Activated T-helper 1 cell treated with anti-CD3 and anti-CD28 coated beads, Interleukin-12 subunit alpha, Interleukin-12 subunit beta, Interleukin-2, Interleukin-4 antibody, amounts not matched to agents 30 ng/mL and 10 ng/mL and 1 ng/mL, durations not matched to agents 14 hours and 24 hours and 36 hours (primary cell): ENCODE measurements around the gene SLC6A19. TPM values are rescaled to one million over a fixed set of nuclear protein-coding genes. Genes with fewer than 3 reads are reported as not detected.

Source experiments
- DNase-seq: peaks from one replicate; pipeline ENCODE4 v3.0.0; 2021; ENCODE audit warnings: low spot score
- H3K27ac Mint-ChIP-seq: one replicate; pipeline ENCODE4 v1.8.0; 2021; ENCODE audit warnings: mild to moderate bottlenecking, mixed read lengths
- H3K27me3 Mint-ChIP-seq: one replicate; pipeline ENCODE4 v1.8.0; 2022; ENCODE audit warnings: mild to moderate bottlenecking, moderate library complexity, mixed read lengths; ENCODE audit not compliant: insufficient read depth
- H3K36me3 Mint-ChIP-seq: one replicate; pipeline ENCODE4 v1.8.0; 2021; ENCODE audit warnings: low read depth, mixed read lengths
- H3K4me1 Mint-ChIP-seq: one replicate; pipeline ENCODE4 v1.8.0; 2021; ENCODE audit warnings: low read depth, mixed read lengths
- H3K4me3 Mint-ChIP-seq: one replicate; pipeline ENCODE4 v1.8.0; 2021; ENCODE audit warnings: mild to moderate bottlenecking, moderate library complexity, mixed read lengths
- H3K9me3 Mint-ChIP-seq: one replicate; pipeline ENCODE4 v1.8.0; 2021; ENCODE audit warnings: mixed read lengths
- intact Hi-C: fragments of 100-400 bp; cut with micrococcal nuclease; formaldehyde crosslinking; loops from one replicate; pipeline ENCODE4 v1.15.1; 2024
- total RNA-seq: library from RNA; stranded (reverse); gene quantifications from 2 replicates; pipeline ENCODE4 v1.2.3, GENCODE V29; 2022

Gene SLC6A19
- total RNA-seq, 1 donor from 2014 or later, result not detected

DNA sequence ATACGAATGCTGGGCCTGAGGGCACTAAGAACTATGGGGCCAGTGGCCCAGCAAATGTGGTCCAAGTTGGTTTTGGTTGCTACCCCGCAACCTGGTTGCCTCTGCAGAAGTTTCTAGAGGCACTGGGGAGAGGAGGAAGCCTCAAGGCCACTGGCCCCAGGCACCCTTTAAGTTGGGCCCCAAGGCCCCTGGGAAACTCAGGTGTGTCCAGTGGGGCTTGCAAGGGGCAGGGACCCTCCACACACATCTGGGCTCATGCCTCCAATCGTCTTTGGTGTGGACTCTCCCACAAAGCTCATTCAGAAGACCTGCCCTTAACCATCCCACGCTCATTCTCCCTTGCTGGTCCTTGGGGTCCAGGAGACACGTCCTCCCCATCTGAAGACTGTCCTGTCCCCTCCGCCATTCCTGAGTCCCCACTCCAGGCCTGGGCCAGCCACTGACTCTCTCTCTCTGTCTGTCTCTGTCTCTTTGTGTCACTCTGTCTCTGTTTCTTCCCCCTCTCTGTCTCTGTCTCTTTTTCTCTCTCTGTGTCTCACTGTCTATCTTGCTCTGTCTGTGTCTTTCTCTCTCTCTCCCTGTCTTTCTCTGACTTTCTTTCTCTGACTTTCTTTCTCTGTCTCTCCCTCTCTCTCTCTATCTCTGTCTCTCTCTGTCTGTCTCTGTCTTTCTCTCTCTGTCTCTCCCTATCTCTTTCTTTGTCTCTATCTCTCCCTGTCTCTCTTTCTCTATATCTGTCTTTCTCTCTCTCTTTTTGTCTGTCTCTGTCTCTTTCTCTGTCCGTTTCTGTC is 3.3 kb upstream of the SLC6A19 start:
- intact Hi-C loops, result no loop called here
- H3K27me3 Mint-ChIP-seq, result peaks cover 4% of the 10 kb centered on the region
- H3K27ac Mint-ChIP-seq, result no peak overlapping the region
- DNase-seq, result no peak
- no peak overlapping the region for H3K4me3 Mint-ChIP-seq
- no peaks in the 10 kb centered on the region for H3K9me3 Mint-ChIP-seq
- no peaks in the 10 kb centered on the region for H3K4me1 Mint-ChIP-seq
- H3K36me3 Mint-ChIP-seq, result no peaks in the 10 kb centered on the region

DNA sequence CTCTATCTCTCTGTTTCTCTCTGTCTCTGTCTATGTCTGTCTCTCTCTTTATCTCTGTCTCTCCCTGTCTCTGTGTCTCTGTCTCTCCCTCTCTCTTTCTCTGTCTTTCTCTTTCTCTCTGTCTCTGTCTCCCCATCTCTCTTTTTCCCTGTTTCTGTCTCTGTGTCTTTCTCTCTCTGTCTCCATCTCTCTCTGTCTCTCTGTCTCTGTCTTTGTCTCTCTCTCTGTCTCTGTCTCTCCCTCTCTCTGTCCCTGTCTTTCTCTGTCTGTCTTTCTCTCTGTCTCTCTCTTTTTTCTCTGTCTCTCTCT is 2.1 kb upstream of the SLC6A19 start:
- Mint-ChIP-seq H3K27me3 (peaks cover 3% of the 10 kb centered on the region), H3K9me3 (no peaks in the 10 kb centered on the region), H3K4me3 (no peak overlapping the region), H3K27ac (no peak overlapping the region), H3K36me3 (no peaks in the 10 kb centered on the region), H3K4me1 (no peaks in the 10 kb centered on the region)
- no peak for DNase-seq
- intact Hi-C loops, result no loop called here

DNA sequence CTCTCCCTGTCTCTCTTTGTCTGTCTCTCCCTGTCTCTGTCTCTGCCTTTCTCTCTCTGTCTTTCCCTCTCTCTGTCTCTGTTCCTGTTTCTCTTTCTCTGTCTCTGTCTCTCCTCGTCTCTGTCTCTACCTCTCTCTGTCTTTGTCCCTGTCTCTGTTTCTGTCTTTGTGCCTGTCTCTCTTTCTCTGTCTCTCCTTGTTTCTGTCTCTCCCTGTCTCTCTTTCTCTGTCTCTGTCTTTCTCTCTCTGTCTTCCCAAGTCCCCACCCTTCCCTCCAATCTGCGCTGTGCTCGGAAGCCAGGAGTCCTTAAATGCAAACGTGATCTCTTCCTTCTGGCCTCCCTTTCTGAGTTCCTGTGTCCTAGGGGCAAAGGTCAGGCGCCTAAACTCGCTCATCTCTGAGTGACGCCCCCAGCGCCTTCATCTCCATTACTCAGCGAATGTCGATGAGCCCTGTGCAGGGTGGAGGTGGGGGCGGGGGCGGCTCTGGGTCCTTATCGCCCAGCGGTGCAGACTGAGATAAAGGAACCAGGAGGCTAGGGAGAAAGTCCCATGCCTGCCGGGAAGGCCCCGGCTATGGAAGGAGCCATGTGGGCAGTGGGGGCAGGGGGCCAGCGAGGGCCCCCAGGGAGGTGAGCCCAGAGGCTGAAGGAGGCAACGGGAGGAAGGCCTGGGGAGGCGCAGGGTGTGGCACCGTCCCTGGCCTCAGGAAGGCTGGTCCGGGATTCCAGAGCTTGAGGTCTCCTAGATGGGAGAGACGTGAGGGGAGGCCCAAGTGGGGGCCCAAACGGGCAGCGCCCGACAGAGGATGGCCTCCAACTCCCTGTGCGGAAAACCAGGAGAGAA is 1.5 kb upstream of the SLC6A19 start:
- H3K4me3 Mint-ChIP-seq, result no peak overlapping the region
- H3K27me3 Mint-ChIP-seq, result peaks cover 4% of the 10 kb centered on the region
- H3K4me1 Mint-ChIP-seq, result no peaks in the 10 kb centered on the region
- DNase-seq, result no peak
- H3K9me3 Mint-ChIP-seq, result no peaks in the 10 kb centered on the region
- H3K27ac Mint-ChIP-seq, result no peak overlapping the region
- no peaks in the 10 kb centered on the region for H3K36me3 Mint-ChIP-seq
- intact Hi-C loops, result no loop called here

DNA sequence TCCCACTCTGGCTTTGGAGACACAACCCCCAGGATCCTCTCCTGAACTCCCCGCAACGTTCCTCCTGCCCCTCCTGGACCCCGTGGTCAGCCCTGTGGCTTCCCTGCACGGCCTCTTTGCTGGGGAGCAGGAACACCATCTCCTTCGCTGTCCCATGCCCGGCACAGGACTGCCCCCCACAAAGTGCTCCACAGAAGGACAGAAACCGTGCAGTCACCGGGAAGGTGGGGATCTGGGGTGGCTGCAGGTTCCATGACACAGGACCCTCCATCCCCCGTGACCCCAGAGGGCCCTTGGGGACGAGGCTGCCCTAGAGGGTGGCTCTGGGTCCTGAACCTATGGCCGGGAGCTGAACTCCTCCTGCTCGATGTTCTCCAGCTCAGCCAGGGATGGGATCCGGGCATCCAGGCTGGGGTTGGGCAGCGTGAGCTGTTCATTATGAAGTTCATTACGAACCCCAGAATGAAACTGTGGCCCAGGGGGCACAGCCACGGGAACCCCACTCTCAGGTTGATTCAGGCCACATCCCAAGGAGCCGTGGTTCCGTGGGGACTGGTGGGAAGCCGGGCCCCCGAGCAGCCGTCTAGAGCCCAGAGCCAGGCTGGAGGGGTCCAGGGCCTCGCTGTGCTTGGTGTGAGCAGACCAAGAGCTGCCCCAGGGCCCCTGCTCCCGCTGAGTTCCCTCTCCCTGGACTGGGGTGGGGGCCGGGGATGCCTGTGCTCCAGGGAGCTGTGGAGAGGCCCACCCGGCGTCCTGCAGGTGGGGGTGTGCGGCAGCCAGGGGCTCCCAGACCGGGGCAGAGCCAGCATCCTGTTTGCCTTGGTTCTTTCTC is 684 bp upstream of the SLC6A19 start:
- intact Hi-C loops, result no loop called here
- no peak for DNase-seq
- H3K9me3 Mint-ChIP-seq, result no peaks in the 10 kb centered on the region
- no peaks in the 10 kb centered on the region for H3K36me3 Mint-ChIP-seq
- H3K4me3 Mint-ChIP-seq, result no peak overlapping the region
- H3K27ac Mint-ChIP-seq, result no peak overlapping the region
- peaks cover 6% of the 10 kb centered on the region for H3K27me3 Mint-ChIP-seq
- H3K4me1 Mint-ChIP-seq, result no peaks in the 10 kb centered on the region

DNA sequence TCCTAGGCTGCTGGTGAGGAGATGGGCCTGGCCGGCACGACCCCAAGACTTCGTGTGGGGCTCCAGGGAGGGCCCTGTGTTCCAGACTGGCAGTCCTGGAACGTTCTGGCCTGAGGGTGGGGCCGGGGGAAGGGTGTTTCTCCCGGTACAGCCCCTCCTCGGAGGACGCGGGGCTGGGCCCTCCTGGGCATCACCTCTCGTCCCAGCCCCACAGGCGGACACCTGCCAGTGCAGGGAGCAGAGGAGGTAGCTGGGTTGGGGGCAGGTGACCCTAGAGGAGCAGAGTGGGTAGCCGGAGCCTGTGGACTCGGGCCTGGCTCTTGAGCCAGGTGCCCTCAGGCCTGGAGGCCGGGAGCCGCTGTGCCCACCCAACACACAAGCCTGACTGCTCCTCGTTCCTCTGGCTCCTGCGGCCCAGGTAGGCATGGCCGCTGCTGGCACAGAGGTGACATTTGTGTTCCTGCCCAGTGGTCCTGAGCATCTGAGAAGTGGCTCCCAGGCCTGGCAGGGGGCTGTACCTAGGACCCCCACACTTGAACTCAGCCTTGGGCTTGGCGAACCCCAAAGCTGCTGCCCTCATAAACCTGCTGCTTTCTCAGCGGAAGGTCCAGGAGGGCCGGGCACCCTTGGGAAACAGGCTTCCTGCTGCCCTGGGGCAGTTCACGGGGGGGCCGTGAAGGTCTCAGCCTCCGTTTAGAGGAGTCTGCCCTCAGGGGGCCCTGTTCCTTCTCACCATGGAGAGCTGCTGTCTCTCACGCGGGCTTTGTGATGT is 817 bp downstream of the SLC6A19 start:
- DNase-seq, result no peak
- H3K9me3 Mint-ChIP-seq, result no peaks in the 10 kb centered on the region
- no peaks in the 10 kb centered on the region for H3K36me3 Mint-ChIP-seq
- H3K4me1 Mint-ChIP-seq, result no peaks in the 10 kb centered on the region
- intact Hi-C loops, result no loop called here
- H3K27ac Mint-ChIP-seq, result no peak overlapping the region
- peaks cover 6% of the 10 kb centered on the region for H3K27me3 Mint-ChIP-seq
- no peak overlapping the region for H3K4me3 Mint-ChIP-seq

DNA sequence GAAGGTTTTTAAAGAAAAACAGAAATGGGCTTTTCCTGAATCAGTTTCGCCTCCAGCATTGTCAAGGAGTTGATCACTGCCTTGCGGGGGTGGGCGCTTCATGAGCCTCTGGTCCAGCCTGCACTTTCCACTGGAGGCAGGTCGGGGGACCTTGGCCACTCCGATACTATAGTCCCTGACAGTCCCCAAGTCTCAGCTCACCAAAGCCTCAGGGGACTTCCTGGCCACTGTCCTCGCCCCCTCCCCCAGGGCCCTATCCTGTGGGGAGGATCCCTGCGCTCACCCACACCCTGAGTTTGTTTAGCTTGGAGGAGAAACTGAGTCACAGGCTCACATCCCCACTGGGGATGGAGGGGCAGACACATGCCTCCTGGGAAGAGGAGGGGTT is 1.4 kb downstream of the SLC6A19 start:
- H3K4me1 Mint-ChIP-seq, result no peaks in the 10 kb centered on the region
- H3K36me3 Mint-ChIP-seq, result no peaks in the 10 kb centered on the region
- H3K9me3 Mint-ChIP-seq, result no peaks in the 10 kb centered on the region
- peaks cover 6% of the 10 kb centered on the region for H3K27me3 Mint-ChIP-seq
- DNase-seq, result no peak
- no peak overlapping the region for H3K4me3 Mint-ChIP-seq
- intact Hi-C loops, result no loop called here
- no peak overlapping the region for H3K27ac Mint-ChIP-seq

DNA sequence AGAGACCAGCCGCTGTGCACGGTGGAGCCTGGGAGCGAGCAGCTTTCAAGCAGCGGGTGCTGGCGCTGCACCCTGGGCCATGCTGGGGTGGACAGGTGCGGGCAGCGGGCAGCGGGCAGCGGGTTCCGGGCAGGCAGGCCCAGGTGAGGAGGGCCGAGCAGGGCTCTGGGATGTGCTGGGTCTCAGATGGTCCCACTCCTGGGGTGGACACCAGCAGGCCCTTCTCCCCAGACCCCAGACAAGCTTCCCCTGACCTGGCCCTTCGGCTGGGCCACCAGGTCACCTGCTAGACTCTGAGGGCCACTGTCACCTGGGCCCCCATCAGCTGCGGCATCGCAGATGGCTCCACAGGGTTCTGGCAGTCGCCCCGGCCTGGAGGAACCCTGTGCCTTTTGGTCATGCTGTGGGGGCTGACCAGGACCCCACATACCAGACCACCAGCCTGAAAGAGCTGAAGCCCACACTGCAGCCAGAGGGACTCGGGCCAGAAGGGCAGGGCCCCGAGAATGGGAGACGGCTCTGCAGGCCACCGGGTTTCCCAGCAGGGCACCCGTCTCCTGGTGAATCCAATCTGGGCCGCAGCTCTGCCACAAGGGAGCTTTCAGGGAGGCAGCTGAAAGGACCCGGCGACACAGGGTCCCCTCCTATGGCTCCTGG is 2.0 kb downstream of the SLC6A19 start:
- H3K27me3 Mint-ChIP-seq, result peaks cover 6% of the 10 kb centered on the region
- intact Hi-C loops, result no loop called here
- H3K27ac Mint-ChIP-seq, result no peak overlapping the region
- no peak for DNase-seq
- no peaks in the 10 kb centered on the region for H3K36me3 Mint-ChIP-seq
- no peaks in the 10 kb centered on the region for H3K9me3 Mint-ChIP-seq
- H3K4me1 Mint-ChIP-seq, result no peaks in the 10 kb centered on the region
- no peak overlapping the region for H3K4me3 Mint-ChIP-seq

DNA sequence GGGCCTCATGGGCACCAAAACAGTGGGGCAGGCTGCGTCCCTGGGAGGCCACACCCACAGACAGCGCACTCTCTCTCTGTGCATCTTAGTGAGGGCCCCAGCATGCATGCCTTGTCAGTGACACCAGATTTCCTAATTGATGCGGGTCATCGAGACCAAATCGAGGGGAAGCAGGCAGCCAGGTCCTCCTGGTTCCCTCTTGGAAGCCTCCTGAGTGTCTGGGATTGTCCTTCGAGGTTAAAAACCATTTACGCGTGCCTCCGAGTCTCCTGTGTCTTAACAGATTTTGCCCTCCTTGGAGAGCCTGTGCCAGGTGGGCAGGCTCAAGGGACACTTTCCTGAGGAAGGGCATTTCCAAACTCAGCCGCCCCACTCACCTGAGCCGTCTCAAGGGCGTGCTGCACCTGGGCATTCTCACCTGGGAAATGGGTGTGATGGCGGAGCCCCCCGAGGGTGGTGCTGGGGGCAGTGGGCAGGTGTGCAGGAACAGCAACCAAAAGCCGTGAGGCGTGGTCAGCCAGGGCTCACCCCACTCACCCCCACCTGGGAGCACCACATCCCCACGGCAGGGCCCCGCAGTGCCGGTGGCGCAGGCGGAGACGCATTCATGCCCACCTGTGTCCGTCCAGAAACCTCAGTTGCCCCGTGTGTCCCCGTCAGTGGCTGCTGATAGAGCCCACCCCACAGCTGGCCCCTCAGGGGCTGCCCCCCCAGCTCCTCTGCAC is 2.7 kb downstream of the SLC6A19 start:
- no peaks in the 10 kb centered on the region for H3K9me3 Mint-ChIP-seq
- no peak for DNase-seq
- peaks cover 6% of the 10 kb centered on the region for H3K27me3 Mint-ChIP-seq
- no peak overlapping the region for H3K27ac Mint-ChIP-seq
- H3K4me1 Mint-ChIP-seq, result no peaks in the 10 kb centered on the region
- no peaks in the 10 kb centered on the region for H3K36me3 Mint-ChIP-seq
- H3K4me3 Mint-ChIP-seq, result no peak overlapping the region
- intact Hi-C loops, result no loop called here

DNA sequence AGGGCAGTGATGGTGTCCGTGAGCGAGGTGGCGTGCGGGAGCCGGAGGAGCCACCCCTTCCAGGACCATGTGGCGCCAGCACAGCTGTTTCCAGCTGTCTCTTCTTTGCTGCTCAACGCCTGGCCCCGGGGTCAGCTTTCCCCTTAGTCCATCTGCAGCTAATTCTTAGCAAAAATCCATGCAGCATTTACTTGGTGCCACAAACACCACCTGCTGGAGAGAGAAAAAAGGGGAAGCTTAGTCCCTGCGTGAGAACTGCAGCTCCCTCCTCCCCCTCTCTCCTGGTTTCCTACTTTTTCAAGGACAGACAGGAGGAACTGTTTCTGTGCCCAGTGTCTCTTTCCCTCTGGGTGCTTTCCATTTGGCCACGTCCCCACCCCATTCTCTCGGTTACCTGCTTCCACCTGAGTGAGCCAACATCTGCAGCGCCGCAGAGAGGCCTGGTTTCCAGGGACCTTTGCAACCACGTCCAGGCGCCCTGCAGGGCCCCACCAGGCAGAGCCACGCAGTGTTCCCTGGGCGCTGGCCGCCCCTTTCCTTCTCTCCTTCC is 3.4 kb downstream of the SLC6A19 start:
- Mint-ChIP-seq H3K36me3 (no peaks in the 10 kb centered on the region), H3K4me1 (no peaks in the 10 kb centered on the region), H3K27ac (no peak overlapping the region), H3K4me3 (no peak overlapping the region), H3K27me3 (peaks cover 6% of the 10 kb centered on the region), H3K9me3 (no peaks in the 10 kb centered on the region)
- intact Hi-C loops, result no loop called here
- no peak for DNase-seq

DNA sequence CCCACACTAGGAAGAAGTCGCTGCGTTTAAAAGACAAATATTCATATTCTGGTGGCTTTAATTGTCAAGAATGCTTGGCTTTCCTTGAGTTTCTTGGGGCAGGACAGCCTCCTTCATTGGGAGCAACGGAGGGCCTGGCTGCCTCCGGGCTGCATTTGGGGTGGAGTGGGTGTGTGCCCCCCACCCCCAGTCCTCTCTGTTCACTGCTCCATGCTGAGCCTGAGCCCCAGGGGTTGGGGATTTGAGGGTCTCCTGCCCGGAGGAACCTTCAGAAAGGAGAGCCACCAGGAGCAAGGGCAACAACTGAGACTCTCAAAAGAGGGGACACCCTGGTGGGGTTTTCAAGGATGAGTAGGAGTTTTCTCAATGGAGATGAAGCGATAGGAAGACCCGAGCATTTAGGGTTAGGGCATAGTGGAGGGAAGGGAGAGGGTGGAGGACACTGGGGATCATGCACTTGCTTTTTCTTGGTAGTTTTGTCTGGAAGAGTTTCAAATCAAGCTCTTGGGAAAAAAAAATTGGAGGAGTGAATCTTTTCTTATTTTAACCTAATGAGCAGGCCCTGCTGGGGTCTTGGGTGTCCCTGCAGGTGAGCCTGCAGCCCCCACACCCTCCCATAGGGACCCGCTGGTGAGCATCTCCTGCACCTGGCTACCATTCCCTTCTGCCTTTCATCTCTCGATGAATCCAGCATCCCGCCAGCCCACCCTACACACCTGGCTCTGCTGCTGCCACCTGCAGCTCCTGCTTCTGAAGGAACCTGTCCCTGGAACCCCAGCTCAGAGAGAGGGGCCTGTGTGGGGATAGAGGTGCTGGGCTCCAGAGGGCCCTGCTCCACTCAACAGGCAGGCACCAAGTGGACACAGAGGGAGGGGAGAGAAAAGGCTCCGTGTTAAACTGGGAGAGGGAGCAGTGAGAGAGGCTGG is 4.1 kb downstream of the SLC6A19 start:
- no peak overlapping the region for H3K4me3 Mint-ChIP-seq
- H3K27me3 Mint-ChIP-seq, result peaks cover 6% of the 10 kb centered on the region
- DNase-seq, result no peak
- no peaks in the 10 kb centered on the region for H3K36me3 Mint-ChIP-seq
- no peak overlapping the region for H3K27ac Mint-ChIP-seq
- intact Hi-C loops, result no loop called here
- no peaks in the 10 kb centered on the region for H3K4me1 Mint-ChIP-seq
- no peaks in the 10 kb centered on the region for H3K9me3 Mint-ChIP-seq
